HEK293 (cell line): ENCODE results near the gene CHCHD6.

Source experiments
- ZNF394 ChIP-seq: fragments of 450-650 bp; formaldehyde crosslinking; IDR thresholded peaks from 2 replicates; pipeline ENCODE4 v1.5.1; 2016; ENCODE audit warnings: missing biosample characterization, missing genetic modification characterization, mild to moderate bottlenecking, moderate library complexity, borderline replicate concordance
- TF ChIP-seq, protein P1 (sequence below): fragments of 450-650 bp; formaldehyde crosslinking; IDR thresholded peaks from 2 replicates; pipeline ENCODE4 v1.5.1; 2016; ENCODE audit warnings: missing biosample characterization, missing genetic modification characterization

DNA sequence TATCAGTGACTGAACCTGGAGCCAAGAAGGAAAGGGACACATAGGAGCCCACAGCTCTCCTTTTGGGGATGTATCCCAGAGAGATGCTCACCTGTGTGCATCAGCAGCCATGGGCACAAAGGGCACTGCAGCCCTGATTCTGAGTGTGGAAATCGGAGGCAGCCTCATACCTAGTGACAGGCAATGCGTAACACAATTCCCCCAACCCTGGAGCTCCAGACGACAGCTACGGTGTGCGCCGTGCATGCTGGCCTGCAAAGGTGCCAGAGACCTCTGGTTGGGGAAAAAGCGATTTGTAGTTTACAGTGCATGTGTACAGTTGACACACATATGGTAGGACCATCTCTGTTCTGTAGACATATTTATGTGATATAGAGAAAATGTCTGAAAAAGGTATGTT is 219.9 kb downstream of the CHCHD6 start:
- TF ChIP-seq, protein P1, sequence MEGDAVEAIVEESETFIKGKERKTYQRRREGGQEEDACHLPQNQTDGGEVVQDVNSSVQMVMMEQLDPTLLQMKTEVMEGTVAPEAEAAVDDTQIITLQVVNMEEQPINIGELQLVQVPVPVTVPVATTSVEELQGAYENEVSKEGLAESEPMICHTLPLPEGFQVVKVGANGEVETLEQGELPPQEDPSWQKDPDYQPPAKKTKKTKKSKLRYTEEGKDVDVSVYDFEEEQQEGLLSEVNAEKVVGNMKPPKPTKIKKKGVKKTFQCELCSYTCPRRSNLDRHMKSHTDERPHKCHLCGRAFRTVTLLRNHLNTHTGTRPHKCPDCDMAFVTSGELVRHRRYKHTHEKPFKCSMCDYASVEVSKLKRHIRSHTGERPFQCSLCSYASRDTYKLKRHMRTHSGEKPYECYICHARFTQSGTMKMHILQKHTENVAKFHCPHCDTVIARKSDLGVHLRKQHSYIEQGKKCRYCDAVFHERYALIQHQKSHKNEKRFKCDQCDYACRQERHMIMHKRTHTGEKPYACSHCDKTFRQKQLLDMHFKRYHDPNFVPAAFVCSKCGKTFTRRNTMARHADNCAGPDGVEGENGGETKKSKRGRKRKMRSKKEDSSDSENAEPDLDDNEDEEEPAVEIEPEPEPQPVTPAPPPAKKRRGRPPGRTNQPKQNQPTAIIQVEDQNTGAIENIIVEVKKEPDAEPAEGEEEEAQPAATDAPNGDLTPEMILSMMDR (tag by site-specific recombination): no peak
- TF ChIP-seq ZNF394 (tag by site-specific recombination): no peak
